Heart right ventricle (tissue), 16 donors: ENCODE data around the gene WDR90. TPM values are rescaled to one million over a fixed set of nuclear protein-coding genes. Genes with fewer than 3 reads are reported as not detected.
A peak's percentile ranks its signal among the peaks of the same experiment; 100 is the strongest.

Experiments used
- ATAC-seq, 8 donors: fragments of 200-7000 bp; cut with Tn5 transposase; one replicate each; pipeline ENCODE4 v1.9.1; 2020; ENCODE audit warnings: mild to moderate bottlenecking in 8 of 8, moderate library complexity in 8 of 8, moderate number of reproducible peaks in 1 of 8
- DNase-seq, 2 donors: peaks; one replicate each; pipeline ENCODE4 v3.0.0-alpha.2; 2020
- H3K27ac ChIP-seq, 10 donors: fragments of 200-600 bp; sonication (generic) in 2 of 10; one replicate each; pipeline versions ENCODE4 v1.5.0 to v1.8.0; 2020 to 2022; ENCODE audit warnings: mild to moderate bottlenecking in 3 of 10
- H3K27me3 ChIP-seq, 7 donors: fragments of 200-600 bp; one replicate each; pipeline ENCODE4 v1.8.0; 2021 to 2022; ENCODE audit warnings: mild to moderate bottlenecking in 2 of 7
- H3K36me3 ChIP-seq, 9 donors: fragments of 200-600 bp; sonication (generic) in 1 of 9; one replicate each; pipeline versions ENCODE4 v1.5.0 to v1.8.0; 2020 to 2022; ENCODE audit warnings: mild to moderate bottlenecking in 2 of 9
- H3K4me1 ChIP-seq, 9 donors: fragments of 200-600 bp; sonication (generic) in 1 of 9; one replicate each; pipeline versions ENCODE4 v1.5.0 to v1.8.0; 2020 to 2022; ENCODE audit warnings: mild to moderate bottlenecking in 4 of 9
- H3K4me3 ChIP-seq, 10 donors: fragments of 200-600 bp; sonication (generic) in 2 of 10; one replicate each; pipeline versions ENCODE4 v1.5.0 to v1.8.0; 2020 to 2022; ENCODE audit warnings: mild to moderate bottlenecking in 7 of 10, moderate library complexity in 2 of 10
- H3K9me3 ChIP-seq, 11 donors: fragments of 200-600 bp in 10 of 11; sonication (generic) in 2 of 11; one replicate each; pipeline versions ENCODE4 v1.5.0 to v1.8.0; 2013 to 2022; ENCODE audit warnings: mild to moderate bottlenecking in 2 of 11, control low read depth in 1 of 11, moderate library complexity in 1 of 11
- CTCF ChIP-seq, 9 donors: fragments of 200-600 bp; sonication (generic) in 2 of 9; IDR thresholded peaks; one replicate each; pipeline versions ENCODE4 v1.5.0 to v1.8.0; 2021 to 2022; ENCODE audit warnings: antibody characterized with exemption in 9 of 9, mild to moderate bottlenecking in 5 of 9, moderate library complexity in 1 of 9
- WGBS, 2 donors: extraction: QIAGEN DNeasy Blood & Tissue Kit; methylation state at CpG; one replicate each; pipeline ENCODE4 v1.1.7; 2013; ENCODE audit warnings: inconsistent platforms in 1 of 2; 5-methylcytosine and 5-hydroxymethylcytosine counted together
- intact Hi-C, 10 donors: fragments of 100-400 bp; cut with DNase I; formaldehyde crosslinking; loops; one replicate each; pipeline versions ENCODE4 v1.11.1 to v1.14.2; 2022
- polyA plus RNA-seq, 2 donors: library from polyadenylated mRNA; stranded (reverse); fragments of 200-250 nt; gene quantifications; one replicate each; pipeline ENCODE4 v1.2.3, GENCODE V29; 2013
- total RNA-seq, 10 donors: library from RNA; stranded (reverse); fragmentation: NEBNext Ultra II Directional in 3 of 10; extraction: Animal tissue kit (Norgen Biotek cat#: 25700) in 3 of 10; gene quantifications; one replicate each; pipeline versions ENCODE4 v1.2.1 to v1.2.4, GENCODE V29; 2021 to 2023
- donor health status: Arrhythmogenic right ventricular cardiomyopathy.
- donor health status: ischemic (EF 13 %, LVEDD 7.1; RV severe dilation, severe dysfunction).
- donor health status: healthy with polysubstance abuse.
- donor health status: DM: no; HTN: yes; CAD: no.
- donor health status: DM: no; HTN: no; CAD: no.
- donor health status: ischemic (EF 25% LVEDD 6.9; RV normal size, moderate dysfunction).
- donor health status: ischemic (EF 25% LVEDD 5.7; RV mildly dilated, moderate dysfunction).
- donor health status: healthy.
- donor health status: DM: yes; HTN: yes; CAD: no.
- donor health status: Ischemic cardiomyopathy.
- donor health status: ischemic (EF 35%, LVEDD 5.7; RV mildly dilated, moderate dysfunction).
- donor health status: nonischemic (EF 11% LVEDD 7.7; RV severe dilation, severe dysfunction).
- donor health status: DM: yes; HTN: yes; CAD: no.
- donor health status: PGD.
- donor health status: ischemic (EF 29% LVEDD 5.4; RV normal size, mild dysfunction).
- donor health status: nonischemic (EF 23%, LVEDD 6.1; RV moderate dilation, normal function).

Gene WDR90
- total and polyA plus RNA-seq, 12 donors = 7.1 to 23.8 (median 9.9) TPM

GRCh38 chr16:638034-638543, 11.1 kb upstream of the WDR90 start:
- TF ChIP-seq CTCF (IDR thresholded peaks at IDR 0.05) = no peak
- H3K9me3 ChIP-seq = no peaks in the 10 kb centered on the region
- H3K4me3 ChIP-seq = no peak overlapping the region
- no peaks in the 10 kb centered on the region for H3K27me3 ChIP-seq
- intact Hi-C loops = loop anchor here in 1 of 10 donors (5.0 kb wide), 1 partner anchor 46 kb away; the partner anchor contains the start of gene RAB40C
- peak overlapping the region in 9 of 10 donors; percentile 64 to 99 (median 86) for H3K27ac ChIP-seq
- ATAC-seq = no peak
- WGBS, 2 donors = 73 to 77% methylated on average over 15 of the region's 15 CpGs
- peaks cover 0 to 16% (median 0%) of the 10 kb centered on the region in 9 donors for H3K36me3 ChIP-seq
- peak in 1 of 2 donors; percentile 25 for DNase-seq
- peaks cover 12 to 44% (median 34%) of the 10 kb centered on the region in 9 donors for H3K4me1 ChIP-seq

- no peak for ATAC-seq
- Histone ChIP-seq H3K4me1 (peaks cover 16 to 51% (median 40%) of the 10 kb centered on the region in 9 donors), H3K27me3 (no peaks in the 10 kb centered on the region), H3K36me3 (peaks cover 0 to 9% (median 0%) of the 10 kb centered on the region in 9 donors), H3K4me3 (no peak overlapping the region), H3K27ac (peak overlapping the region in 7 of 10 donors; percentile 50 to 99 (median 80)), H3K9me3 (no peaks in the 10 kb centered on the region)
- intact Hi-C loops = loop anchor here in 1 of 10 donors (5.0 kb wide), 1 partner anchor 47 kb away; the partner anchor contains the start of gene RAB40C
- no peak for TF ChIP-seq CTCF (IDR thresholded peaks at IDR 0.05)
- 77 to 79% methylated on average over 9 of the region's 9 CpGs for WGBS, 2 donors
- peak in 1 of 2 donors; percentile 10 for DNase-seq
Observed at GRCh38 chr16:638836-639235, 10.3 kb upstream of the WDR90 start.

GRCh38 chr16:640614-641013, 8.6 kb upstream of the WDR90 start:
- no peaks in the 10 kb centered on the region for H3K27me3 ChIP-seq
- intact Hi-C loops = no loop called here
- DNase-seq = no peak
- peaks cover 17 to 60% (median 37%) of the 10 kb centered on the region in 9 donors for H3K4me1 ChIP-seq
- WGBS, 2 donors = 89 to 90% methylated on average over 4 to 5 of the region's 5 CpGs
- TF ChIP-seq CTCF (IDR thresholded peaks at IDR 0.05) = no peak
- no peak for ATAC-seq
- H3K27ac ChIP-seq = peak overlapping the region in 2 of 10 donors; percentile 35 to 36
- no peaks in the 10 kb centered on the region for H3K9me3 ChIP-seq
- H3K36me3 ChIP-seq = peaks cover 0 to 3% (median 0%) of the 10 kb centered on the region in 9 donors
- H3K4me3 ChIP-seq = peak overlapping the region in 4 of 10 donors; percentile 70 to 82 (median 72)

GRCh38 chr16:641326-642188, 7.6 kb upstream of the WDR90 start, which contains the start of gene MCRIP2:
Gene MCRIP2, plus strand, starts transcription at chr16:641828. Its CDS starts 164 bp downstream, at chr16:641992.
- ATAC-seq (peak; percentile 49 to 69 (median 66)), DNase-seq (peak; percentile 85 to 90)
- no peaks in the 10 kb centered on the region for H3K27me3 ChIP-seq
- TF ChIP-seq CTCF (IDR thresholded peaks at IDR 0.05) = peak in 1 of 9 donors; percentile 5
- WGBS, 2 donors = 1 to 2% methylated on average over 45 to 81 of the region's 81 CpGs
- H3K27ac ChIP-seq = peak within 1 kb of the TSS; percentile 89 to 99 (median 96)
- H3K36me3 ChIP-seq = peaks cover 0 to 3% (median 0%) of the 10 kb centered on the region in 9 donors
- H3K4me1 ChIP-seq = peaks cover 16 to 66% (median 43%) of the 10 kb centered on the region in 9 donors
- intact Hi-C loops = no loop called here
- no peaks in the 10 kb centered on the region for H3K9me3 ChIP-seq
- peak within 1 kb of the TSS; percentile 46 to 96 (median 72) for H3K4me3 ChIP-seq
